ENCODE data around the gene FTSJ1. TPM values are rescaled to one million over a fixed set of nuclear protein-coding genes. Genes with fewer than 3 reads are reported as not detected.

The FTSJ1 gene
- total RNA-seq, 1 experiment from 2014 or later: 49.4 TPM

GRCh38 chrX:48472225-48472624 is 3.8 kb upstream of the FTSJ1 start:
- Histone ChIP-seq H3K56ac (ENCODE audit: insufficient read length, low read depth, low read length) (no peak overlapping the region), H3K79me2 (ENCODE audit: insufficient read depth, low read length) (no peaks in the 10 kb centered on the region; the same call in 1 of the 2 replicates), H4K5ac (ENCODE audit: insufficient read length, low read depth, low read length) (no peak overlapping the region), H4K91ac (ENCODE audit: insufficient read length, low read depth, low read length) (no peak overlapping the region), H4K8ac (replicated peaks; ENCODE audit: insufficient read length, low read depth, low read length) (no peak overlapping the region), H2BK120ac (ENCODE audit: low read depth, low read length, poor library complexity, severe bottlenecking) (no peak overlapping the region), H3K27me3 (ENCODE audit: insufficient read depth, low read length) (no peaks in the 10 kb centered on the region), H3K4me2 (ENCODE audit: insufficient read depth, insufficient read length, low read length) (no peak overlapping the region), H2AFZ (ENCODE audit: low read length) (no peak overlapping the region), H3K23me2 (ENCODE audit: insufficient read length, low read depth, low read length, poor library complexity, severe bottlenecking) (peaks cover 8% of the 10 kb centered on the region), H2BK12ac (ENCODE audit: insufficient read length, low read depth, low read length) (no peak overlapping the region), H3K9ac (ENCODE audit: extremely low read depth, insufficient read length, low read length) (no peak overlapping the region), H2BK20ac (ENCODE audit: low read depth, low read length, poor library complexity, severe bottlenecking) (no peak overlapping the region), H3K4ac (ENCODE audit: low read depth, low read length) (no peak overlapping the region), H2BK15ac (ENCODE audit: low read depth, low read length) (no peak overlapping the region), H3K9me3 (ENCODE audit: control insufficient read depth, low read depth, low read length) (peaks cover 31% of the 10 kb centered on the region), H3K4me1 (ENCODE audit: insufficient read depth, low read length) (peaks cover 4% of the 10 kb centered on the region; the same call in 1 of the 2 replicates), H3K18ac (ENCODE audit: insufficient read length, low read depth, low read length) (no peak overlapping the region), H2AK5ac (ENCODE audit: insufficient read length, low read length) (no peak overlapping the region), H3K27ac (ENCODE audit: insufficient read length, low read depth, low read length) (no peak overlapping the region), H4K20me1 (ENCODE audit: control insufficient read depth, insufficient read depth, insufficient read length) (no peaks in the 10 kb centered on the region), H3K14ac (ENCODE audit: insufficient read depth, low read length) (no peak overlapping the region), H3K79me1 (ENCODE audit: insufficient read depth, low read depth, low read length, poor library complexity, severe bottlenecking) (no peaks in the 10 kb centered on the region), H3T11ph (ENCODE audit: low read length) (no peak overlapping the region), H3K23ac (ENCODE audit: insufficient read length, low read depth, low read length) (no peak overlapping the region), H2BK5ac (ENCODE audit: insufficient read length, low read length) (no peak overlapping the region)
- Mint-ChIP-seq H3K27me3 (ENCODE audit: low read depth) (peaks cover 5% of the 10 kb centered on the region), H3K36me3 (ENCODE audit: insufficient read depth in 1 of 3, low read depth in 3 of 3) (peaks cover 0 to 15% (median 9%) of the 10 kb centered on the region in 3 experiments; a peak in 5 of 7 replicates), H3K9me3 (peaks cover 74 to 83% of the 10 kb centered on the region in 2 experiments), H3K4me1 (peaks cover 36 to 47% of the 10 kb centered on the region in 2 experiments), H3K27ac (no peak overlapping the region), H3K4me3 (no peak overlapping the region)
- no peak for TF ChIP-seq CTCF (conservative IDR thresholded peaks at IDR 0.05)
- no peak for DNase-seq
- no CpG with 5 or more reads among the region's 9 CpGs for WGBS (ENCODE audit: extremely low coverage, insufficient read length, low lambda C conversion rate)

Measured in H9 (cell line).